Measurements from ENCODE around the gene EHF.
A peak's percentile ranks its signal among the peaks of the same experiment; 100 is the strongest.

Gene EHF

GRCh38 chr11:34627197-34627596 lies 6.3 kb downstream of the EHF start:
- DNase-seq, result no peak

- DNase-seq, result no peak
Observed at GRCh38 chr11:34629711-34630110, 8.8 kb downstream of the EHF start.

GRCh38 chr11:34630544-34630943 lies 9.7 kb downstream of the EHF start:
- DNase-seq, result no peak

GRCh38 chr11:34631297-34631696 lies 10.4 kb downstream of the EHF start:
- no peak for DNase-seq

GRCh38 chr11:34631737-34632104 lies 10.8 kb downstream of the EHF start:
- DNase-seq, result no peak

- no peak for DNase-seq
Observed at GRCh38 chr11:34632105-34632791, 11.4 kb downstream of the EHF start.

- DNase-seq, result no peak
Observed at GRCh38 chr11:34633640-34633989, 12.7 kb downstream of the EHF start.

GRCh38 chr11:34633990-34634693 lies 13.2 kb downstream of the EHF start:
- peak; percentile 76 to 77 for DNase-seq

- no peak for DNase-seq
Observed at GRCh38 chr11:34634694-34635062, 13.8 kb downstream of the EHF start.

GRCh38 chr11:34636127-34636526 lies 15.2 kb downstream of the EHF start:
- no peak for DNase-seq

- DNase-seq, result no peak
Observed at GRCh38 chr11:34637303-34637702, 16.4 kb downstream of the EHF start.

GRCh38 chr11:34638897-34639296 lies 18.0 kb downstream of the EHF start:
- DNase-seq, result no peak

- DNase-seq, result no peak
Observed at GRCh38 chr11:34639545-34639944, 18.7 kb downstream of the EHF start.

GRCh38 chr11:34640050-34640923 lies 19.4 kb downstream of the EHF start:
- no peak for DNase-seq

- no peak for DNase-seq
Observed at GRCh38 chr11:34640924-34641275, 20.0 kb downstream of the EHF start.

GRCh38 chr11:34641456-34641855 lies 20.6 kb downstream of the EHF start:
- DNase-seq, result no peak

- no peak for DNase-seq
Observed at GRCh38 chr11:34642001-34642554, 21.2 kb downstream of the EHF start.

- DNase-seq, result no peak
Observed at GRCh38 chr11:34642873-34643272, 22.0 kb downstream of the EHF start.

GRCh38 chr11:34643311-34643710 lies 22.4 kb downstream of the EHF start:
- no peak for DNase-seq

- no peak for DNase-seq
Observed at GRCh38 chr11:34643846-34644245, 23.0 kb downstream of the EHF start.

- no peak for DNase-seq
Observed at GRCh38 chr11:34644669-34645406, 23.9 kb downstream of the EHF start.

- DNase-seq, result no peak
Observed at GRCh38 chr11:34646431-34646830, 25.5 kb downstream of the EHF start.

GRCh38 chr11:34647131-34647530 lies 26.2 kb downstream of the EHF start:
- no peak for DNase-seq

All from AML-193 (cell line).